GM18526 (cell line): ENCODE results near the gene TNC.

Experiments
- POLR2A ChIP-seq: IDR thresholded peaks from 3 replicates; pipeline ENCODE4 v1.6.1; 2011; ENCODE audit not compliant: insufficient read length; ENCODE audit errors: extremely low read depth

TNC gene

GRCh38 chr9:115142517-115143270 lies 24.7 kb upstream of the TNC start:
- no peak for TF ChIP-seq POLR2A

- TF ChIP-seq POLR2A = no peak
These were observed 24.1 kb upstream of the TNC start for GRCh38 chr9:115142090-115142489.

DNA sequence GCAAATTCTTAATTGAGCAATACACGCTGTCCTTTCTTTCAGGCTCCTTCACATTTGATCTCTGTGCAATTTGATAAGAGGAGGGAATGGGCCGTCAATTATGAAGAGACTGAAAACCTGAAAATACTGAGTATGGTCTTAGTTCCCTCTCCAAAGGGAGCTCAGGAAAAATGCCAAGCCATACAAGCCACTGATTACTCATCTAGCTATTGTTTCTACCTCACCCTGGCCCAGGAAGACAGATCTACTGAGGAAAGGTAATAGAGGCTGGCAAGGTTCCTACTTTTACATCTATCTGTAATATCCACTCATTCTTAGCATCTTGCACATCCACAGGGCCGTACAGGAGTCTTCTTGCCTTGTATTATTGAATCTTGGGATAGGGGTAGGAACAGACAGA lies 23.7 kb upstream of the TNC start:
- no peak for TF ChIP-seq POLR2A

DNA sequence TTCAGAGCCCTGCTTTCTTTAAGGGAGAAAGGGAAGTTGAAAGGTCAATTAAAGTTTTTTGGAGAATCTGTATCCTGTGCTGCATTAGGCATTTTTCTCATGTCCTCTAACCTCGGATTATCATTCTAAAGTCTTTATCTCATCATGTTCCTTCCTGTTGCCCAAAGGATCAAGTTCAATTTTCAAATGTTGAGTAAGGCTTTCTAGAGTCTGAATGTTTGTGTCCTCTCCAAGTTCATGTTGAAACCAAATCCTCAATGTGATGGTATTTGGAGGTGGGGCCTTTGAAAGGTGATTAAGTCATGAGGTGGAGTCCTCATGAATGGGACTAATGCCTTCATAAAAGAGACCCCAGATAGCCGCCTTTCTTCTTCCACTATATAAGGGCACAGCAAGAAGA lies 20.2 kb upstream of the TNC start:
- no peak for TF ChIP-seq POLR2A

GRCh38 chr9:115137526-115137925 lies 19.6 kb upstream of the TNC start:
- no peak for TF ChIP-seq POLR2A

DNA sequence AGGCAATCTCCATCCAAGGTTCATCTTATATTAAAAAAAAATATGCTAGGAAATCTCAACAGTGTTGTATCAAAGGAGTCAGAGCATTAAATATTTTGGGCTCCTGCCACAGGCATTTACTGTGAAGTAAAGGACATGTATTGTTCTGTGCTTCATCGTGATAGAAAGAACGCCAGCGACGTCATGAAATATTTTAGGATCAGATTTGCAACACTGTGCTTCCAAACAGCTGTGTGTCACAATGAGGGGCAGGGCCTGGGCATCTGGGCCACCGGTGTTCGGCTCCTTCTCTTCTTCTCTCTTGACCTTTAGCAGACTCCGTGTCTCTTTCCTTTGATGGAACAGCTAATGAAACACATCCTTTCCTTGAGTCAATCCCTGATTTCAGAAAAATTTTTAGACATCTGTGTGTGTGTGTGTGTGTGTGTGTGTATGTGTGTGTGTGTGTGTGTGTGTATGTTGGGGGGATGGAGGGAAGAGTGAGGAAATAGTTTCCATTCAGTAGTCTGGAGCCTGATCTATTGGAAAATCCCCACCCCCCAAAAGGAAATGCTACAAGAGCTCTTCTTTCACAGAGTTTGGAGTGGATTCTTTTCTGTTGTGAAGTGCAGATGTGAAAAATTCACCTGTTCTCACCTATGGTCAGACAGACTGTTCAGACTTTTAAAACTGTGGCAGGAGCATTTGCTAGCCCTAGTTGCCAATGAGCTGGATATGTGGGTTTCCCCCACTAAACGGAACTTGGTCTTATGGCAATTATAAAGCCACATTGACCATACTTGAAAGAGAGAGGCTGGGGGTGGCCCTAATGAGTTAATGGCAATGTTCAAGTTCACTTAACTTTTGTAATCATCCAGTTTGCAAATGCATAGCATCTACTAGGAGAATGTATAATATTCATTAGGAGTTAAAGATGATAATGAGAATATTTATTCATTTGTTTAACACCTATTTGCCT lies 18.1 kb upstream of the TNC start:
- no peak for TF ChIP-seq POLR2A

DNA sequence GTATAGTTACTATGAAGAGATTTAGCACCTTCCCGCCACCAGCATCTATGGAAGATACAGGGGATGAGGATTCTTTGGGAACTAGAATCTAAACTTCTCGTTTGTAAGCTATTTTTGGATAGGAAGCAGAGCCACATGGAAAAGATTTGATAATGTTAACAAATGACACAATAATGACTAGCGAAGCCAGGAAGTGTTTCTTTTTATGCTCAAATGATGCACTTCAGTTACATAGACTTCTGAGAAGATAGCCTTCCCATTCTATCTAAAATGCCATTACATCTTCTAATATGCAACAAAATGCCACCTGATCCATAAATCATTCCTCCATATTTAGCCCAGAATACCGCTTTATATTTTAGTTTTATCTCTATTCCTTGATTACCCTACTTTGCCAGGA lies 17.0 kb upstream of the TNC start:
- no peak for TF ChIP-seq POLR2A

- no peak for TF ChIP-seq POLR2A
These were observed 15.7 kb upstream of the TNC start for GRCh38 chr9:115133649-115134048.

GRCh38 chr9:115132648-115133047 lies 14.7 kb upstream of the TNC start:
- TF ChIP-seq POLR2A = no peak

DNA sequence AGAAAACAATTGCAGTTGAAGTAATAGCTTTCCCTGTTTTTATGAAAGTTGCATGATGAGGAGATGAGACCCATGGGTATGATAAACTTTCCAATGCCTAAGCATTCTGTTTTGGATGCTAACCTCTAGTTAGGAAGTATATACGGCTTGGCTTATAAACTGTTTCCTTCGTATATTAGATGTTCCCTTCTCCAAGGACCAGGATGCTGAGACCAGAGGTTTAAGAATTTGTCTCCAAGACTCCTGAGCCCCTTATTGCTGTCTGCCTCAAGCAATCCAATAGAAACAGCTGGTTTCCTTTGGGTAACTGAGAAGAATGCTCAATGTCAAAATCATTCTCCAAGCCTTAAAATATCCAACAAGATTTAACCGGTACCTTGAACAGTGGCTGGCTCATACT lies 12.2 kb upstream of the TNC start:
- TF ChIP-seq POLR2A = no peak

DNA sequence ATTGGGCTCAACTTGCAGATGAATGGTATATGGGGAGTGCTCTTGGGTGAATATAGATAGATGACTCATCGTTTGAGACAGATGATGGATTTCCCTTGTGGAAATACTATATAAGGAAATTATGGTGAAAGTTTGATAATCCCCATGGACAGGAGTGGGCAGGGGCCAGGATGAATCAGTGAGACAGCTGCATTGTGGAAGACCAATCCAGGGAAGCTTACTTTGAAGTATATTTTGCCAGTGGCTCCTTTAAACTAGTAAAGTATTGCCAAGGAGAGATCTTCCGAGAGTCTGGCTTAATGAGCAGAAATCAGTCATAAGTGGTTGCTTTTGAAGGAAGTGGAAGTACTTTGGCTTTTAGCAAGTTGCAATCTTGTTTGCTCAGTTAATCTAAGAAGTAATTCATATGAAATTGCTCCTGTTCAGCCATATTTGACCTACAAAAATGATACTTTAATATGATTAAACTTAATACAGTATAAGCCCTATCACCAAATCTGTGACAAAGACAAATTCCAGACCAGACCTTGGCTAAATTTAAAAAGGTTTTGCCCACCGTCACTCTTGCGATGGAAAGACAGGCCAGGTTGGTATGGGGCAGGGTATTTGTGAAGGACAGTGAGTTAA lies 9.3 kb upstream of the TNC start:
- no peak for TF ChIP-seq POLR2A

DNA sequence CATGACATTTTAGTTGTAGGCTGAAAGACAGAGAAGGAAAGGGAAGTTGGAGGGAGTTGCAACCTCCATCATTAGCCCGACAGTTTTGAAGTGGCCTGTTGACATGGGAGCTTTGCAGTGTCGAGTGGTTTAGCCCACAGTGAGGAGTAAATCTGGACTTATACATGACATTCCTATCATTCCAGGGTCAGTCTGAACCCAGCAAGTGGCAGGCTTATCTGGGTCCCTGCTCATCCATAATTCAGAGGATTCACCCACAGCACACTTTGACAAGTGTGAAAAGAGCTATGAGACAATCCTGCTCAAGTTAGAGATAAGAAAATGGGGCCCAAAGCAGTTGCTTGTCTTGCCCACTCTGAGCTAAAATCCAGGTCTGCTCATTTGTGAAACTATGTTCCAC lies 8.4 kb upstream of the TNC start:
- TF ChIP-seq POLR2A = no peak

GRCh38 chr9:115122937-115123336 lies 5.0 kb upstream of the TNC start:
- TF ChIP-seq POLR2A = no peak

DNA sequence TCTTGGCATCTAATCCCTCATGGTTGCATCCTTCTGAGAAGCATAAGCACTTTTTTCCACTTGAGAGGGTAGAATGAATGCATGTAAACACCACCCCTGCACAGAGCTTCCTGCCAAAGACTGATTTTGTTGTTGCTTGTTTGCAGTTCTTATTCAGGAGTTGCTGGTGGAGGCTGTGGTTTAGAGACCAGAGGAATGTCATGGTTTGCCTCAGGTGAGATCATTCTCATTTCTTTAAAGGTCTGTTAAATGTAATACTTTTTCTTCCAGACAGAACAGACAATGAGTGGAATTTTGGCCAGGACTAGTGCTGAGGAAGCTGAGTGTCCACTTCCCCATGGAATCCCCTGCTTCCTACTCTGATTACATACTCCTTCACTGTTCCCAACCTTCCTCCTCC lies 3.2 kb upstream of the TNC start:
- TF ChIP-seq POLR2A = no peak

- no peak for TF ChIP-seq POLR2A
These were observed 892 bp upstream of the TNC start for GRCh38 chr9:115118879-115119218.
